Psoas muscle (tissue), 8 donors: ENCODE measurements around the gene ASB13. TPM values are rescaled to one million over a fixed set of nuclear protein-coding genes. Genes with fewer than 3 reads are reported as not detected.

ENCODE experiments used
- ATAC-seq, 4 donors: fragments of 200-7000 bp; cut with Tn5 transposase; one replicate each; pipeline ENCODE4 v1.9.1; 2020; ENCODE audit warnings: moderate library complexity in 3 of 4, mild to moderate bottlenecking in 2 of 4
- DNase-seq, 2 donors: peaks; one replicate each; pipeline ENCODE4 v3.0.0-alpha.2; 2020
- H3K27ac ChIP-seq: fragments of 200-600 bp; one replicate; pipeline ENCODE4 v1.8.0; 2022
- H3K27me3 ChIP-seq, 3 donors: fragments of 200-600 bp in 1 of 3; one replicate each; pipeline versions ENCODE4 v1.6.1 to v1.8.0; 2013 to 2022; ENCODE audit warnings: low read length in 2 of 3, mild to moderate bottlenecking in 2 of 3, moderate library complexity in 1 of 3; ENCODE audit not compliant: insufficient read depth in 3 of 3
- H3K36me3 ChIP-seq, 2 donors: fragments of 200-600 bp in 1 of 2; one replicate each; pipeline versions ENCODE4 v1.6.1 to v1.8.0; 2013 to 2022; ENCODE audit warnings: low read depth in 1 of 2, mild to moderate bottlenecking in 1 of 2, moderate library complexity in 1 of 2; ENCODE audit not compliant: insufficient read depth in 1 of 2
- H3K4me1 ChIP-seq: fragments of 200-600 bp; one replicate; pipeline ENCODE4 v1.8.0; 2022
- H3K4me3 ChIP-seq: fragments of 200-600 bp; one replicate; pipeline ENCODE4 v1.8.0; 2022; ENCODE audit warnings: mild to moderate bottlenecking
- H3K9me3 ChIP-seq: fragments of 200-600 bp; one replicate; pipeline ENCODE4 v1.8.0; 2022
- CTCF ChIP-seq: fragments of 200-600 bp; IDR thresholded peaks from one replicate; pipeline ENCODE4 v1.8.0; 2022; ENCODE audit warnings: antibody characterized with exemption
- WGBS, 3 donors: extraction: QIAGEN DNeasy Blood & Tissue Kit; methylation state at CpG; one replicate each; pipeline versions ENCODE4 v1.1.6 to v1.1.7; 2013; 5-methylcytosine and 5-hydroxymethylcytosine counted together
- intact Hi-C, 2 donors: fragments of 100-400 bp; cut with DNase I; formaldehyde crosslinking; loops; one replicate each; pipeline versions ENCODE4 v1.11.0 to v1.14.2; 2022
- polyA plus RNA-seq, 3 donors: library from polyadenylated mRNA; stranded (reverse); fragments of 200-250 nt; gene quantifications; one replicate each; pipeline ENCODE4 v1.2.3, GENCODE V29; 2013
- total RNA-seq, 4 donors: library from RNA; stranded (reverse); fragmentation: NEBNext Ultra II Directional in 2 of 4; extraction: Animal tissue kit (Norgen Biotek cat#: 25700) in 2 of 4; gene quantifications; one replicate each; pipeline versions ENCODE4 v1.2.1 to v1.2.4, GENCODE V29; 2021 to 2023
- donor health status: healthy with polysubstance abuse.
- donor health status: DM: no; HTN: no; CAD: no; lungs with moderate emphysema.
- donor health status: Bipolar disorder and iron deficiency.
- donor health status: healthy.
- donor health status: DM: yes; HTN: yes; CAD: no.
- donor health status: DM: no; HTN: no; CAD: no.
- donor health status: DM: no; HTN: no; CAD: no.
- donor health status: DM: yes; HTN: yes; CAD: no.

ASB13 gene
- total and polyA plus RNA-seq, 7 donors, result 9.8 to 20.8 (median 14.2) TPM

DNA sequence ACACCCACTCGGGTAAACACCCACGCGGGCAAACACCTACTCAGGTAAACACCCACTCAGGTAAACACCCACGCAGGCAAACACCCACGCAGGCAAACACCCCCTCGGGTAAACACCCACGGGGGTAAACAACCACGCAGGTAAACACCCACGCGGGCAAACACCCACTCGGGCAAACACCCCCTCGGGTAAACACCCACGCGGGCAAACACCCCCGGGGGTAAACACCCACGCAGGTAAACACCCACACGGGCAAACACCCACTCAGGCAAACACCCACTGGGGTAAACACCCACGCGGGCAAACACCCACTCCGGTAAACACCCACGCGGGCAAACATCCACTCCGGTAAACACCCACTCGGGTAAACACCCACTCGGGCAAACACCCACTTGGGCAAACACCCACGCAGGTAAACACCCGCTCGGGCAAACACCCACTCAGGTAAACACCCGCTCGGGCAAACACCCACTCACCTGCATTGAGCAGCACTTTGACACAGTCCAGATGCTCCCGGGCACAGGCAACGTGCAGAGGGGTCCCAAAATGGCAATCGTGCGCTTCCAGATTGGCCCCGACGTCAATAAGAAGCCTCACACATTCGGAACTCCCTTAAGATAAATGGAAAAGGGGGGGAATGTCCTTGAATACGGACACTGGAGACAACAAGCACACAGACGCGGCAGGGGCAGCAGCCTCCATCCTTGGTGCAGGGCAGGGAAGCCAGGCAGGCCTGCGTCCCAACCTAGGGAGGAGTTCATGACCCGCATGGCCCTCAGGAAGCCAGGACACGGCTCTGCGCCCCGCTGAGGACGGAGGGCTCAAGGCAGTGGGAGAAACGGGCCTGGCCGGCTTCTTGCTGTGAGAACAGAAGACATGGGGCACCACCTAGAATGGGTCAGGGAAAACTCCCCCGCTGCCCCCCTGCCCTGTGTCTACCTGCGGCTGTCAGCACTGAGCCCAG lies 17.6 kb downstream of the ASB13 start:
- Histone ChIP-seq H3K27me3 (no peaks in the 10 kb centered on the region), H3K9me3 (no peaks in the 10 kb centered on the region), H3K36me3 (peaks cover 0 to 48% of the 10 kb centered on the region in 2 donors), H3K4me1 (no peaks in the 10 kb centered on the region), H3K4me3 (no peak overlapping the region), H3K27ac (no peak overlapping the region)
- no peak for TF ChIP-seq CTCF
- ATAC-seq (no peak), DNase-seq (no peak)
- intact Hi-C loops, result no loop called here
- 91 to 96% (median 92%) methylated on average over 48 to 50 of the region's 50 CpGs for whole genome bisulfite sequencing, 3 donors

DNA sequence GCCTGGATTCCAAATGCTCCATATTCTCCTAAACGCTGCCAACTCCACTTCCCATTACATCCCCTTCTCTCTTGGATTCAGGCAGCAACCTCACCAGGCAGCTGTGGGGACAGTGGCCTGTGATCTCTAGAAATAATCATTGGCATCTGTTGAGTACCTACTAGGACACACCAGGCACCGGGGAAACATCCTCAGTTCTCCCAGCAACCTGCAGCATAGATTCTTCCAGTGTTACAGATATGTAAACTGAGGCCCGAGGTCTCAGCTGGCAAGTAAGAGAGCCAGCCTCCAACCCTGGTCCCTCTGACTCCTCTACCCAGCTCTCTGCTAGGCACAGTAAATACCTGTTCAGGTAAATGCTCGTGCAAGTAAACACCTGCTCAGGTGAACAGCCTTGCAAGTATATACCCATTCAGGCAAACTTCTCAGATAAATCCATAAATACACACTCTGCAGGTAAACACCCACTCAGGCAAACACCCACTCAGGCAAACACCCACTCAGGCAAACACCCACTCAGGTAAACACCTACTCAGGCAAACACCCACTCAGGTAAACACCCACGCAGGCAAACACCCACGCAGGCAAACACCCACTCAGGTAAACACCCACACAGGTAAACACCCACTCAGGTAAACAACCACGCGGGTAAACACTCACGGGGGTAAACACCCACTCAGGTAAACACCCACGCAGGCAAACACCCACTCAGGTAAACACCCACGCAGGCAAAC lies 18.7 kb downstream of the ASB13 start:
- Histone ChIP-seq H3K4me3 (no peak overlapping the region), H3K4me1 (no peaks in the 10 kb centered on the region)

GRCh38 chr10:5645944-5646617 lies 20.3 kb downstream of the ASB13 start:
- Histone ChIP-seq H3K9me3 (no peaks in the 10 kb centered on the region), H3K27me3 (no peaks in the 10 kb centered on the region), H3K4me3 (no peak overlapping the region), H3K36me3 (peaks cover 0 to 75% of the 10 kb centered on the region in 2 donors), H3K27ac (peak overlapping the region; percentile 60), H3K4me1 (no peaks in the 10 kb centered on the region)
- WGBS, 3 donors, result 59 to 65% (median 60%) methylated on average over 21 of the region's 21 CpGs
- no peak for DNase-seq
- intact Hi-C loops, result no loop called here
- TF ChIP-seq CTCF, result no peak
- peak in 2 of 4 donors; percentile 26 to 41 for ATAC-seq

More for the DNA sequence above, 18.7 kb downstream of the ASB13 start:
- Histone ChIP-seq H3K9me3 (no peaks in the 10 kb centered on the region), H3K27ac (no peak overlapping the region), H3K27me3 (no peaks in the 10 kb centered on the region), H3K36me3 (peaks cover 0 to 59% of the 10 kb centered on the region in 2 donors)
- no peak for ATAC-seq
- intact Hi-C loops, result no loop called here
- whole genome bisulfite sequencing, 3 donors, result 85 to 92% (median 91%) methylated on average over 11 of the region's 11 CpGs
- DNase-seq, result no peak
- TF ChIP-seq CTCF, result no peak

GRCh38 chr10:5645375-5645774 lies 21.0 kb downstream of the ASB13 start:
- Histone ChIP-seq H3K4me1 (no peaks in the 10 kb centered on the region), H3K36me3 (peaks cover 3 to 75% of the 10 kb centered on the region in 2 donors), H3K27me3 (no peaks in the 10 kb centered on the region), H3K9me3 (no peaks in the 10 kb centered on the region), H3K27ac (peak overlapping the region; percentile 60), H3K4me3 (no peak overlapping the region)
- DNase-seq, result peak in 1 of 2 donors; percentile 65
- intact Hi-C loops, result no loop called here
- ATAC-seq, result peak in 3 of 4 donors; percentile 36 to 69 (median 47)
- 47 to 58% (median 50%) methylated on average over 11 of the region's 11 CpGs for WGBS, 3 donors
- TF ChIP-seq CTCF, result no peak
